Endothelial cell of umbilical vein (primary cell): ENCODE data around the gene SFMBT2. TPM values are rescaled to one million over a fixed set of nuclear protein-coding genes. Genes with fewer than 3 reads are reported as not detected.

Source experiments
- BruUV-seq: library from RNA; stranded (reverse); fragments of 400-500 nt; replicated peaks from 2 replicates; lab custom pipeline; 2021; lab: Mats Ljungman, UMichigan
- CTCF ChIA-PET: fragments of 300-600, 350-600 bp; sonication (Branson Sonifier 250); formaldehyde crosslinking; loops from one replicate; lab custom pipeline; 2021; ENCODE audit warnings: antibody characterized with exemption, inconsistent platforms; lab: Charles Lee
- POLR2A ChIA-PET: fragments of 300-600, 350-600 bp; sonication (Branson Sonifier 250); formaldehyde crosslinking; loops from one replicate; lab custom pipeline; 2021; ENCODE audit warnings: antibody characterized with exemption, inconsistent platforms; lab: Charles Lee
- DNase-seq: peaks from one replicate; pipeline ENCODE4 v3.0.0-alpha.2; 2011; ENCODE audit warnings: low read depth, low spot score
- FAIRE-seq: peaks from 2 replicates; lab custom pipeline; 2011; peaks lifted over from hg19 to GRCh38; lab: Jason Lieb, UNC
- H2AFZ ChIP-seq: 2 replicates; pipeline ENCODE4 v1.6.0; 2012; ENCODE audit warnings: low read depth, low read length, control low read depth, inconsistent platforms
- H3K27ac ChIP-seq: 2 replicates; pipeline ENCODE4 v1.5.1; 2011; ENCODE audit warnings: low read depth, mild to moderate bottlenecking, control low read depth, low read length, moderate library complexity; ENCODE audit not compliant: insufficient read depth
- H3K27me3 ChIP-seq, 2 experiments: 2 replicates each; pipeline versions ENCODE4 v1.6.0 to v1.6.1; 2011; ENCODE audit warnings: low read length in 2 of 2, mixed read lengths in 1 of 2; ENCODE audit not compliant: control insufficient read depth in 2 of 2, insufficient read depth in 2 of 2
- H3K36me3 ChIP-seq, 2 experiments: 2 replicates in 1 of 2; 3 replicates in 1 of 2; pipeline ENCODE4 v1.5.1; 2011; ENCODE audit warnings: low read length in 2 of 2, mild to moderate bottlenecking in 1 of 2, moderate library complexity in 1 of 2; ENCODE audit not compliant: control insufficient read depth in 2 of 2, insufficient read depth in 2 of 2; ENCODE audit errors: extremely low read depth in 1 of 2
- H3K4me1 ChIP-seq: 3 replicates; pipeline ENCODE4 v1.5.1; 2011; ENCODE audit warnings: mild to moderate bottlenecking, low read length; ENCODE audit not compliant: control insufficient read depth, insufficient read depth; ENCODE audit errors: extremely low read depth
- H3K4me2 ChIP-seq: 2 replicates; pipeline ENCODE4 v1.6.1; 2011; ENCODE audit warnings: low read length, control low read depth, mixed read lengths; ENCODE audit not compliant: insufficient read depth
- H3K4me3 ChIP-seq, 3 experiments: fragments of 200-600 bp in 1 of 3; sonication (generic), shearing (Covaris generic) in 1 of 3; replicated peaks in 1 of 3; 2 replicates each; pipeline ENCODE4 v1.5.1; 2011 to 2016; ENCODE audit warnings: control low read depth in 3 of 3, low read length in 3 of 3, mild to moderate bottlenecking in 2 of 3, inconsistent platforms in 1 of 3, low read depth in 1 of 3, moderate library complexity in 1 of 3; ENCODE audit not compliant: insufficient read depth in 1 of 3
- H3K79me2 ChIP-seq: 2 replicates; pipeline ENCODE4 v1.6.0; 2012; ENCODE audit warnings: low read length, inconsistent platforms; ENCODE audit not compliant: control insufficient read depth, insufficient read depth
- H3K9ac ChIP-seq: replicated peaks from 2 replicates; pipeline ENCODE3; 2011; ENCODE audit warnings: low read length, control low read depth; ENCODE audit not compliant: insufficient read depth; ENCODE audit errors: extremely low read depth
- H3K9me1 ChIP-seq: replicated peaks from 3 replicates; pipeline ENCODE4 v1.6.0; 2011; ENCODE audit warnings: mild to moderate bottlenecking, low read length; ENCODE audit not compliant: control insufficient read depth, insufficient read depth; ENCODE audit errors: extremely low read depth
- H3K9me3 ChIP-seq: replicated peaks from 2 replicates; pipeline ENCODE4 v1.5.1; 2012; ENCODE audit warnings: low read length, inconsistent platforms; ENCODE audit not compliant: control insufficient read depth, insufficient read depth
- H4K20me1 ChIP-seq: replicated peaks from 2 replicates; pipeline ENCODE3; 2011; ENCODE audit warnings: mild to moderate bottlenecking, low read length; ENCODE audit not compliant: control insufficient read depth, insufficient read depth; ENCODE audit errors: extremely low read depth
- FOS ChIP-seq: IDR thresholded peaks from 2 replicates; pipeline ENCODE4 v1.6.1; 2011; ENCODE audit warnings: mild to moderate bottlenecking, low read length, moderate library complexity, borderline replicate concordance; ENCODE audit not compliant: insufficient read depth
- GATA2 ChIP-seq: IDR thresholded peaks from 2 replicates; pipeline ENCODE4 v1.7.0; 2011; ENCODE audit warnings: low read depth, mild to moderate bottlenecking, moderate library complexity, mixed read lengths, low read length; ENCODE audit not compliant: insufficient read length, insufficient read depth
- JUN ChIP-seq: IDR thresholded peaks from 2 replicates; pipeline ENCODE4 v1.6.1; 2011; ENCODE audit warnings: borderline replicate concordance, low read depth; ENCODE audit not compliant: insufficient read length, insufficient read depth
- MYC ChIP-seq: IDR thresholded peaks from one replicate; pipeline ENCODE4 v1.6.1; 2011; ENCODE audit warnings: mild to moderate bottlenecking, low read depth, low read length
- POLR2A ChIP-seq: IDR thresholded peaks from 2 replicates; pipeline ENCODE4 v1.6.1; 2012; ENCODE audit warnings: low read depth, mild to moderate bottlenecking, control low read depth, low read length
- POLR2AphosphoS5 ChIP-seq: IDR thresholded peaks from 2 replicates; pipeline ENCODE4 v1.6.1; 2012; ENCODE audit warnings: low read depth, mild to moderate bottlenecking, control low read depth, low read length, moderate library complexity; ENCODE audit not compliant: insufficient read depth
- dilution Hi-C: fragments of 300-500 bp; cut with MboI; formaldehyde crosslinking; loops from one replicate; pipeline ENCODE4 v1.15.0; 2019; ENCODE audit warnings: low sequenced_read_pairs; ENCODE audit not compliant: extremely low pct_ligation_motif_present
- intact Hi-C: fragments of 100-400 bp; cut with micrococcal nuclease; formaldehyde crosslinking; loops from one replicate; pipeline ENCODE4 v1.10.0; 2022
- polyA plus RNA-seq, 4 experiments: library from polyadenylated mRNA; depleted of rRNA in 3 of 4; stranded (reverse) in 3 of 4; unstranded in 1 of 4; fragments of >200 nt; gene quantifications; 2 replicates each; pipeline versions ENCODE4 v1.2.1 to v1.2.3, GENCODE V29; 2011 to 2012; ENCODE audit warnings: missing spikeins in 1 of 4
- total RNA-seq: library from RNA; stranded (reverse); gene quantifications from 2 replicates; pipeline ENCODE4 v1.2.3, GENCODE V29; 2021
- TF ChIP-seq, protein P1 (sequence below): IDR thresholded peaks from 2 replicates; pipeline ENCODE4 v1.6.1; 2011; ENCODE audit not compliant: insufficient read depth, insufficient read length
- TF ChIP-seq, protein P2 (sequence below), 2 donors: IDR thresholded peaks; 1 replicate in 1 of 2; 2 replicates in 1 of 2; pipeline ENCODE4 v1.5.1; 2011; ENCODE audit warnings: low read length in 2 of 2, mild to moderate bottlenecking in 2 of 2, moderate library complexity in 2 of 2, control low read depth in 1 of 2, inconsistent platforms in 1 of 2, low read depth in 1 of 2; ENCODE audit not compliant: insufficient read depth in 1 of 2; ENCODE audit errors: extremely low read depth in 1 of 2

SFMBT2 gene
- total and polyA plus RNA-seq, 2 donors (not counting 3 experiments of a cell fraction or from before 2014, with no cell fraction given): 0.14 to 0.64 TPM

DNA sequence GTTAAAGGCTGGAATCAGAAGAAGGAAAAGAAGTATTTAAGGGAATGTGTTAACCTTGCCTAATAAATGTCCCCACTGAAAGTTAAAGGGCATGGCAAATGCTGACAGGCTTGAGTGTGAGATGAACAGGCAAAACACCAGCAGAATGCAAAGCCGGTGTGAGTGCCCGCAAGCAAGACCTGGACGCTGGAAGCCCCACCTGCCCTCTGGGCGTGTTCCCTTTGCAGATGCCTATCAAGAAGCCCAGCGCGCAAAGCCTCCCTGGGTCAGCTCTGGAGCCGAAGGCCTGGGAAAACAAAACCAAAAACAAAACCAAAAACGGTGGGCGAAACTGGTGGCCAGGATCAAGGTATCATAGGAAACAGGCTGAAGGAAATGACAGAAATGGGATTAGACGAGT is 200.3 kb downstream of the SFMBT2 start:
- no peaks in the 10 kb centered on the region for H3K4me1 ChIP-seq
- no peak overlapping the region for H3K9ac ChIP-seq
- BruUV-seq: no TSS peak
- DNase-seq (no peak), FAIRE-seq (no peak)
- POLR2A ChIA-PET: no interaction called here
- TF ChIP-seq, protein P1, sequence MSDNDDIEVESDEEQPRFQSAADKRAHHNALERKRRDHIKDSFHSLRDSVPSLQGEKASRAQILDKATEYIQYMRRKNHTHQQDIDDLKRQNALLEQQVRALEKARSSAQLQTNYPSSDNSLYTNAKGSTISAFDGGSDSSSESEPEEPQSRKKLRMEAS: no peak
- TF ChIP-seq JUN (no peak), FOS (no peak)
- no peak overlapping the region for H3K4me3 ChIP-seq
- CTCF ChIA-PET: no interaction called here
- intact Hi-C loops (no loop called here), dilution Hi-C loops (no loop called here)
- no peaks in the 10 kb centered on the region for H3K79me2 ChIP-seq
- H4K20me1 ChIP-seq: no peaks in the 10 kb centered on the region
- H3K4me2 ChIP-seq: no peak overlapping the region
- no peaks in the 10 kb centered on the region for H3K27me3 ChIP-seq
- no peaks in the 10 kb centered on the region for H3K36me3 ChIP-seq
- H3K9me1 ChIP-seq: no peaks in the 10 kb centered on the region
- H3K27ac ChIP-seq: no peak overlapping the region
- H3K9me3 ChIP-seq: no peaks in the 10 kb centered on the region
- no peak overlapping the region for H2AFZ ChIP-seq

DNA sequence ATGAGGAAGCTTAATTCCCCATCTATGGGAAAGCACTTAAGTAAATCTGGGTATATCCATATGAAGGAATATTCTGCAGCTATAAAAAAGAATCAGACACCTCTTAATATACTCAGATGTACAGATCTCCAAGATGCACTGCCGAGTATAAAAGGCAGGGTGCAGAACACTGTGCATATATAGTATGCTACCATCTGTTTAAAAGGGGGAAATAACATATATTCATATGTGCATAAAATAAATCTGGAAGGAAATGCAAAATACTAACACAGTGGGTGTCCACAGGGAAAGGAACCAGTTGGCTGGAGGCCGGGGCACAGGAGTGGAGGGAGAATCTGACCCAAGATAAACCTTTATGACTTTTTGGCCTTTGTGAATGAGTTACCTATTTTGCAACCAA is 201.4 kb downstream of the SFMBT2 start:
- H3K9ac ChIP-seq: no peak overlapping the region
- no peaks in the 10 kb centered on the region for H3K27me3 ChIP-seq
- FAIRE-seq (no peak), DNase-seq (no peak)
- POLR2A ChIA-PET: no interaction called here
- no peak overlapping the region for H3K4me2 ChIP-seq
- no peaks in the 10 kb centered on the region for H4K20me1 ChIP-seq
- BruUV-seq: no TSS peak
- dilution Hi-C loops: no loop called here
- intact Hi-C loops: no loop called here
- TF ChIP-seq POLR2AphosphoS5: no peak
- no peak for TF ChIP-seq GATA2
- TF ChIP-seq JUN: no peak
- TF ChIP-seq POLR2A: no peak
- TF ChIP-seq, protein P1: no peak
- no peak for TF ChIP-seq FOS
- TF ChIP-seq, protein P2, sequence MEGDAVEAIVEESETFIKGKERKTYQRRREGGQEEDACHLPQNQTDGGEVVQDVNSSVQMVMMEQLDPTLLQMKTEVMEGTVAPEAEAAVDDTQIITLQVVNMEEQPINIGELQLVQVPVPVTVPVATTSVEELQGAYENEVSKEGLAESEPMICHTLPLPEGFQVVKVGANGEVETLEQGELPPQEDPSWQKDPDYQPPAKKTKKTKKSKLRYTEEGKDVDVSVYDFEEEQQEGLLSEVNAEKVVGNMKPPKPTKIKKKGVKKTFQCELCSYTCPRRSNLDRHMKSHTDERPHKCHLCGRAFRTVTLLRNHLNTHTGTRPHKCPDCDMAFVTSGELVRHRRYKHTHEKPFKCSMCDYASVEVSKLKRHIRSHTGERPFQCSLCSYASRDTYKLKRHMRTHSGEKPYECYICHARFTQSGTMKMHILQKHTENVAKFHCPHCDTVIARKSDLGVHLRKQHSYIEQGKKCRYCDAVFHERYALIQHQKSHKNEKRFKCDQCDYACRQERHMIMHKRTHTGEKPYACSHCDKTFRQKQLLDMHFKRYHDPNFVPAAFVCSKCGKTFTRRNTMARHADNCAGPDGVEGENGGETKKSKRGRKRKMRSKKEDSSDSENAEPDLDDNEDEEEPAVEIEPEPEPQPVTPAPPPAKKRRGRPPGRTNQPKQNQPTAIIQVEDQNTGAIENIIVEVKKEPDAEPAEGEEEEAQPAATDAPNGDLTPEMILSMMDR (IDR thresholded peaks at IDR 0.05; ENCODE audit: extremely low read depth in 1 of 2, insufficient read depth in 1 of 2, low read depth in 1 of 2, low read length in 2 of 2): no peak
- no peak for TF ChIP-seq MYC
- no peaks in the 10 kb centered on the region for H3K4me1 ChIP-seq
- H3K36me3 ChIP-seq: no peaks in the 10 kb centered on the region
- H2AFZ ChIP-seq: no peak overlapping the region
- no peaks in the 10 kb centered on the region for H3K79me2 ChIP-seq
- H3K9me3 ChIP-seq: no peaks in the 10 kb centered on the region
- no peak overlapping the region for H3K27ac ChIP-seq
- no peak overlapping the region for H3K4me3 ChIP-seq
- CTCF ChIA-PET: no interaction called here
- H3K9me1 ChIP-seq: no peaks in the 10 kb centered on the region
